GM23338 (cell line): ENCODE results near the gene TGFBR3. TPM values are rescaled to one million over a fixed set of nuclear protein-coding genes. Genes with fewer than 3 reads are reported as not detected.

Experiments
- ATAC-seq: fragments of 200-7000 bp; cut with Tn5 transposase; 3 replicates; pipeline ENCODE4 v1.9.1; 2020
- DNase-seq: peaks from one replicate; pipeline ENCODE4 v3.0.0-alpha.2; 2015; ENCODE audit warnings: low spot score
- H2AFZ ChIP-seq: fragments of 200-600 bp; sonication (generic); 2 replicates; pipeline ENCODE4 v1.8.0; 2016; ENCODE audit warnings: antibody characterized with exemption, mild to moderate bottlenecking, moderate library complexity
- H3F3A ChIP-seq: fragments of 200-600 bp; sonication (generic); replicated peaks from 2 replicates; pipeline ENCODE4 v1.8.0; 2017; ENCODE audit warnings: antibody characterized with exemption, mixed run types, low read depth
- H3K27ac ChIP-seq: fragments of 200-600 bp; sonication (generic); 2 replicates; pipeline ENCODE4 v1.6.1; 2016; ENCODE audit warnings: low read depth
- H3K27me3 ChIP-seq: fragments of 200-600 bp; sonication (generic); 2 replicates; pipeline ENCODE4 v1.8.0; 2016; ENCODE audit warnings: mild to moderate bottlenecking, mixed run types, moderate library complexity; ENCODE audit not compliant: insufficient read depth
- H3K36me3 ChIP-seq: fragments of 200-600 bp; sonication (generic); 2 replicates; pipeline ENCODE4 v1.8.0; 2016; ENCODE audit warnings: mild to moderate bottlenecking; ENCODE audit not compliant: insufficient read depth
- H3K4me1 ChIP-seq: fragments of 200-600 bp; sonication (generic); 2 replicates; pipeline ENCODE4 v1.8.0; 2016; ENCODE audit warnings: mild to moderate bottlenecking, moderate library complexity; ENCODE audit not compliant: insufficient read depth
- H3K4me2 ChIP-seq: fragments of 200-600 bp; sonication (generic); 2 replicates; pipeline ENCODE4 v1.7.1; 2017; ENCODE audit warnings: mixed run types
- H3K4me3 ChIP-seq: fragments of 200-600 bp; sonication (generic); 2 replicates; pipeline ENCODE4 v1.6.1; 2016; ENCODE audit warnings: mixed run types
- H3K79me2 ChIP-seq: fragments of 200-600 bp; sonication (generic); replicated peaks from 2 replicates; pipeline ENCODE4 v1.8.0; 2017; ENCODE audit warnings: mild to moderate bottlenecking; ENCODE audit not compliant: insufficient read depth
- H3K9me2 ChIP-seq: fragments of 200-600 bp; sonication (generic); 2 replicates; pipeline ENCODE4 v1.8.0; 2017; ENCODE audit not compliant: insufficient read depth
- H4K20me1 ChIP-seq: fragments of 200-600 bp; sonication (generic); replicated peaks from 2 replicates; pipeline ENCODE4 v1.8.0; 2017; ENCODE audit warnings: mild to moderate bottlenecking; ENCODE audit not compliant: insufficient read depth
- H3K27ac Mint-ChIP-seq: 2 replicates; pipeline ENCODE4 v1.8.0; 2020; ENCODE audit warnings: inconsistent platforms, mild to moderate bottlenecking, moderate library complexity, mixed read lengths
- H3K27me3 Mint-ChIP-seq: 3 replicates; pipeline ENCODE4 v1.8.0; 2022; ENCODE audit warnings: low read depth, mild to moderate bottlenecking, moderate library complexity, mixed read lengths, inconsistent platforms; ENCODE audit not compliant: insufficient read depth, poor library complexity
- H3K36me3 Mint-ChIP-seq: 3 replicates; pipeline ENCODE4 v1.8.0; 2021; ENCODE audit warnings: low read depth, mild to moderate bottlenecking, inconsistent platforms, moderate library complexity, mixed read lengths
- H3K4me1 Mint-ChIP-seq: 3 replicates; pipeline ENCODE4 v1.8.0; 2020; ENCODE audit warnings: mild to moderate bottlenecking, inconsistent platforms, mixed read lengths
- H3K4me3 Mint-ChIP-seq: 3 replicates; pipeline ENCODE4 v1.8.0; 2021; ENCODE audit warnings: moderate library complexity, mild to moderate bottlenecking, inconsistent platforms, mixed read lengths
- H3K9me3 Mint-ChIP-seq: 3 replicates; pipeline ENCODE4 v1.8.0; 2020; ENCODE audit warnings: moderate library complexity, mild to moderate bottlenecking, inconsistent platforms, mixed read lengths
- CREB1 ChIP-seq: fragments of 250-450 bp; sonication (Bioruptor Pico); IDR thresholded peaks from 2 replicates; pipeline ENCODE4 v1.5.0; 2020; ENCODE audit warnings: low read depth, mild to moderate bottlenecking, moderate library complexity
- EZH2 ChIP-seq: fragments of 200-600 bp; sonication (generic); IDR thresholded peaks from one replicate; pipeline ENCODE4 v1.8.0; 2017; ENCODE audit warnings: antibody characterized with exemption, mild to moderate bottlenecking, low read depth; ENCODE audit not compliant: unreplicated experiment
- EZH2phosphoT487 ChIP-seq: fragments of 200-600 bp; sonication (generic); IDR thresholded peaks from one replicate; pipeline ENCODE4 v1.8.1; 2018; ENCODE audit warnings: antibody characterized with exemption; ENCODE audit not compliant: unreplicated experiment
- JUNB ChIP-seq: IDR thresholded peaks from one replicate; pipeline ENCODE4 v1.6.1; 2016; ENCODE audit warnings: antibody characterized with exemption; ENCODE audit not compliant: unreplicated experiment
- NANOG ChIP-seq: IDR thresholded peaks from 2 replicates; pipeline ENCODE4 v1.6.1; 2016; ENCODE audit warnings: antibody characterized with exemption, borderline replicate concordance
- POLR2AphosphoS5 ChIP-seq: IDR thresholded peaks from 2 replicates; pipeline ENCODE4 v1.6.1; 2016; ENCODE audit warnings: antibody characterized with exemption, low read depth
- STAT1 ChIP-seq: IDR thresholded peaks from one replicate; pipeline ENCODE4 v1.6.1; 2016; ENCODE audit warnings: antibody characterized with exemption; ENCODE audit not compliant: unreplicated experiment
- ZNF114 ChIP-seq: fragments of 250-450 bp; sonication (Bioruptor Pico); IDR thresholded peaks from 2 replicates; pipeline ENCODE4 v1.5.0; 2020; ENCODE audit warnings: mild to moderate bottlenecking, moderate library complexity
- ZNF331 ChIP-seq: fragments of 250-450 bp; sonication (Bioruptor Pico); IDR thresholded peaks from 2 replicates; pipeline ENCODE4 v1.5.0; 2020; ENCODE audit warnings: low read depth, mild to moderate bottlenecking, moderate library complexity
- polyA plus RNA-seq: library from polyadenylated mRNA; unstranded; fragments of >200 nt; fragmentation: Nextera tagmentation; extraction: Ambion mirVana; gene quantifications from 2 replicates; pipeline ENCODE4 v1.2.1, GENCODE V29; 2016
- total RNA-seq: library from RNA; depleted of rRNA; stranded (reverse); fragments of >200 nt; shearing (Covaris generic); gene quantifications from 2 replicates; pipeline ENCODE4 v1.2.3, GENCODE V29; 2014
- TF ChIP-seq, protein P1 (sequence below), 2 experiments: fragments of 200-600 bp in 1 of 2; sonication (generic) in 1 of 2; conservative IDR thresholded peaks; 2 replicates each; pipeline versions ENCODE4 v1.5.1 to v1.6.1; 2016 to 2017; ENCODE audit warnings: antibody characterized with exemption in 2 of 2, low read depth in 2 of 2, mild to moderate bottlenecking in 2 of 2, moderate library complexity in 1 of 2
- TF ChIP-seq, protein P2 (sequence below): IDR thresholded peaks from 2 replicates; pipeline ENCODE4 v1.6.1; 2016; ENCODE audit warnings: antibody characterized with exemption
- TF ChIP-seq, protein P3 (sequence below): IDR thresholded peaks from one replicate; pipeline ENCODE4 v1.6.1; 2018; ENCODE audit warnings: antibody characterized with exemption; ENCODE audit not compliant: unreplicated experiment
- TF ChIP-seq, protein P4 (sequence below): fragments of 250-450 bp; sonication (Bioruptor Pico); IDR thresholded peaks from 2 replicates; pipeline ENCODE4 v1.5.0; 2020; ENCODE audit warnings: mild to moderate bottlenecking, moderate library complexity

The TGFBR3 gene
- total and polyA plus RNA-seq, 2 experiments from 2014 or later = 1.7 to 2.9 TPM

DNA sequence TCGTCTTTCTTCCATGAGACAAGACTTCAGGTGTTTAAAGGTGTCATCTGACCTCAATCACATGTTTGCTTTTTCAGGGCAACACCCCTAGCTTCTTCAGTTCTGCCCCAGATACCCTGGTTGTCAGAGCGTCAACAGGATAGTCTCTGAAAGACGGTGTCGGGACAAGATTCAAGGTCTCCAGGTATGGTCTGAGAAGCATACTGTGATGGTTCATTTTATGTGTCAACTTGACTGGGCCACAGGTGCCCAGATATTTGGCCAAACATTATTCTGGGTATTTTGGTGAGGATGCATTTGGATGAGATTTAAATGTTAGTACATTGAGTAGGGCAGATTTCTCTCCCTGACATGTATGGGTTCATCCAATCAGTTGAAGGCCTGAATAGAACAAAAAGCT is 148.3 kb downstream of the TGFBR3 start:
- DNase-seq = no peak
- Histone ChIP-seq H3K9me2 (peaks cover 9% of the 10 kb centered on the region; the same call in 1 of the 2 replicates), H3K4me2 (no peak overlapping the region), H3K79me2 (no peaks in the 10 kb centered on the region), H3K4me1 (no peaks in the 10 kb centered on the region), H3K27me3 (no peaks in the 10 kb centered on the region), H3K4me3 (no peak overlapping the region), H3K27ac (no peak overlapping the region), H3K36me3 (no peaks in the 10 kb centered on the region), H3F3A (no peaks in the 10 kb centered on the region), H2AFZ (no peak overlapping the region), H4K20me1 (no peaks in the 10 kb centered on the region)
- Mint-ChIP-seq H3K27me3 (peaks cover 5% of the 10 kb centered on the region), H3K4me3 (no peak overlapping the region), H3K4me1 (peaks cover 7% of the 10 kb centered on the region), H3K9me3 (no peaks in the 10 kb centered on the region; the same call in 1 of the 3 replicates), H3K27ac (no peak overlapping the region), H3K36me3 (no peaks in the 10 kb centered on the region)
- TF ChIP-seq ZNF114 (no peak), POLR2AphosphoS5 (no peak), STAT1 (no peak), CREB1 (CRISPR knock-in tag) (no peak), JUNB (no peak), EZH2 (no peak), NANOG (no peak), ZNF331 (CRISPR knock-in tag) (no peak), EZH2phosphoT487 (no peak)
- TF ChIP-seq, protein P1, sequence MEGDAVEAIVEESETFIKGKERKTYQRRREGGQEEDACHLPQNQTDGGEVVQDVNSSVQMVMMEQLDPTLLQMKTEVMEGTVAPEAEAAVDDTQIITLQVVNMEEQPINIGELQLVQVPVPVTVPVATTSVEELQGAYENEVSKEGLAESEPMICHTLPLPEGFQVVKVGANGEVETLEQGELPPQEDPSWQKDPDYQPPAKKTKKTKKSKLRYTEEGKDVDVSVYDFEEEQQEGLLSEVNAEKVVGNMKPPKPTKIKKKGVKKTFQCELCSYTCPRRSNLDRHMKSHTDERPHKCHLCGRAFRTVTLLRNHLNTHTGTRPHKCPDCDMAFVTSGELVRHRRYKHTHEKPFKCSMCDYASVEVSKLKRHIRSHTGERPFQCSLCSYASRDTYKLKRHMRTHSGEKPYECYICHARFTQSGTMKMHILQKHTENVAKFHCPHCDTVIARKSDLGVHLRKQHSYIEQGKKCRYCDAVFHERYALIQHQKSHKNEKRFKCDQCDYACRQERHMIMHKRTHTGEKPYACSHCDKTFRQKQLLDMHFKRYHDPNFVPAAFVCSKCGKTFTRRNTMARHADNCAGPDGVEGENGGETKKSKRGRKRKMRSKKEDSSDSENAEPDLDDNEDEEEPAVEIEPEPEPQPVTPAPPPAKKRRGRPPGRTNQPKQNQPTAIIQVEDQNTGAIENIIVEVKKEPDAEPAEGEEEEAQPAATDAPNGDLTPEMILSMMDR (conservative IDR thresholded peaks at IDR 0.05; ENCODE audit: low read depth in 2 of 2) = no peak
- TF ChIP-seq, protein P2, sequence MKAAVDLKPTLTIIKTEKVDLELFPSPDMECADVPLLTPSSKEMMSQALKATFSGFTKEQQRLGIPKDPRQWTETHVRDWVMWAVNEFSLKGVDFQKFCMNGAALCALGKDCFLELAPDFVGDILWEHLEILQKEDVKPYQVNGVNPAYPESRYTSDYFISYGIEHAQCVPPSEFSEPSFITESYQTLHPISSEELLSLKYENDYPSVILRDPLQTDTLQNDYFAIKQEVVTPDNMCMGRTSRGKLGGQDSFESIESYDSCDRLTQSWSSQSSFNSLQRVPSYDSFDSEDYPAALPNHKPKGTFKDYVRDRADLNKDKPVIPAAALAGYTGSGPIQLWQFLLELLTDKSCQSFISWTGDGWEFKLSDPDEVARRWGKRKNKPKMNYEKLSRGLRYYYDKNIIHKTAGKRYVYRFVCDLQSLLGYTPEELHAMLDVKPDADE = no peak
- TF ChIP-seq, protein P3, sequence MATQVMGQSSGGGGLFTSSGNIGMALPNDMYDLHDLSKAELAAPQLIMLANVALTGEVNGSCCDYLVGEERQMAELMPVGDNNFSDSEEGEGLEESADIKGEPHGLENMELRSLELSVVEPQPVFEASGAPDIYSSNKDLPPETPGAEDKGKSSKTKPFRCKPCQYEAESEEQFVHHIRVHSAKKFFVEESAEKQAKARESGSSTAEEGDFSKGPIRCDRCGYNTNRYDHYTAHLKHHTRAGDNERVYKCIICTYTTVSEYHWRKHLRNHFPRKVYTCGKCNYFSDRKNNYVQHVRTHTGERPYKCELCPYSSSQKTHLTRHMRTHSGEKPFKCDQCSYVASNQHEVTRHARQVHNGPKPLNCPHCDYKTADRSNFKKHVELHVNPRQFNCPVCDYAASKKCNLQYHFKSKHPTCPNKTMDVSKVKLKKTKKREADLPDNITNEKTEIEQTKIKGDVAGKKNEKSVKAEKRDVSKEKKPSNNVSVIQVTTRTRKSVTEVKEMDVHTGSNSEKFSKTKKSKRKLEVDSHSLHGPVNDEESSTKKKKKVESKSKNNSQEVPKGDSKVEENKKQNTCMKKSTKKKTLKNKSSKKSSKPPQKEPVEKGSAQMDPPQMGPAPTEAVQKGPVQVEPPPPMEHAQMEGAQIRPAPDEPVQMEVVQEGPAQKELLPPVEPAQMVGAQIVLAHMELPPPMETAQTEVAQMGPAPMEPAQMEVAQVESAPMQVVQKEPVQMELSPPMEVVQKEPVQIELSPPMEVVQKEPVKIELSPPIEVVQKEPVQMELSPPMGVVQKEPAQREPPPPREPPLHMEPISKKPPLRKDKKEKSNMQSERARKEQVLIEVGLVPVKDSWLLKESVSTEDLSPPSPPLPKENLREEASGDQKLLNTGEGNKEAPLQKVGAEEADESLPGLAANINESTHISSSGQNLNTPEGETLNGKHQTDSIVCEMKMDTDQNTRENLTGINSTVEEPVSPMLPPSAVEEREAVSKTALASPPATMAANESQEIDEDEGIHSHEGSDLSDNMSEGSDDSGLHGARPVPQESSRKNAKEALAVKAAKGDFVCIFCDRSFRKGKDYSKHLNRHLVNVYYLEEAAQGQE = no peak
- TF ChIP-seq, protein P4, sequence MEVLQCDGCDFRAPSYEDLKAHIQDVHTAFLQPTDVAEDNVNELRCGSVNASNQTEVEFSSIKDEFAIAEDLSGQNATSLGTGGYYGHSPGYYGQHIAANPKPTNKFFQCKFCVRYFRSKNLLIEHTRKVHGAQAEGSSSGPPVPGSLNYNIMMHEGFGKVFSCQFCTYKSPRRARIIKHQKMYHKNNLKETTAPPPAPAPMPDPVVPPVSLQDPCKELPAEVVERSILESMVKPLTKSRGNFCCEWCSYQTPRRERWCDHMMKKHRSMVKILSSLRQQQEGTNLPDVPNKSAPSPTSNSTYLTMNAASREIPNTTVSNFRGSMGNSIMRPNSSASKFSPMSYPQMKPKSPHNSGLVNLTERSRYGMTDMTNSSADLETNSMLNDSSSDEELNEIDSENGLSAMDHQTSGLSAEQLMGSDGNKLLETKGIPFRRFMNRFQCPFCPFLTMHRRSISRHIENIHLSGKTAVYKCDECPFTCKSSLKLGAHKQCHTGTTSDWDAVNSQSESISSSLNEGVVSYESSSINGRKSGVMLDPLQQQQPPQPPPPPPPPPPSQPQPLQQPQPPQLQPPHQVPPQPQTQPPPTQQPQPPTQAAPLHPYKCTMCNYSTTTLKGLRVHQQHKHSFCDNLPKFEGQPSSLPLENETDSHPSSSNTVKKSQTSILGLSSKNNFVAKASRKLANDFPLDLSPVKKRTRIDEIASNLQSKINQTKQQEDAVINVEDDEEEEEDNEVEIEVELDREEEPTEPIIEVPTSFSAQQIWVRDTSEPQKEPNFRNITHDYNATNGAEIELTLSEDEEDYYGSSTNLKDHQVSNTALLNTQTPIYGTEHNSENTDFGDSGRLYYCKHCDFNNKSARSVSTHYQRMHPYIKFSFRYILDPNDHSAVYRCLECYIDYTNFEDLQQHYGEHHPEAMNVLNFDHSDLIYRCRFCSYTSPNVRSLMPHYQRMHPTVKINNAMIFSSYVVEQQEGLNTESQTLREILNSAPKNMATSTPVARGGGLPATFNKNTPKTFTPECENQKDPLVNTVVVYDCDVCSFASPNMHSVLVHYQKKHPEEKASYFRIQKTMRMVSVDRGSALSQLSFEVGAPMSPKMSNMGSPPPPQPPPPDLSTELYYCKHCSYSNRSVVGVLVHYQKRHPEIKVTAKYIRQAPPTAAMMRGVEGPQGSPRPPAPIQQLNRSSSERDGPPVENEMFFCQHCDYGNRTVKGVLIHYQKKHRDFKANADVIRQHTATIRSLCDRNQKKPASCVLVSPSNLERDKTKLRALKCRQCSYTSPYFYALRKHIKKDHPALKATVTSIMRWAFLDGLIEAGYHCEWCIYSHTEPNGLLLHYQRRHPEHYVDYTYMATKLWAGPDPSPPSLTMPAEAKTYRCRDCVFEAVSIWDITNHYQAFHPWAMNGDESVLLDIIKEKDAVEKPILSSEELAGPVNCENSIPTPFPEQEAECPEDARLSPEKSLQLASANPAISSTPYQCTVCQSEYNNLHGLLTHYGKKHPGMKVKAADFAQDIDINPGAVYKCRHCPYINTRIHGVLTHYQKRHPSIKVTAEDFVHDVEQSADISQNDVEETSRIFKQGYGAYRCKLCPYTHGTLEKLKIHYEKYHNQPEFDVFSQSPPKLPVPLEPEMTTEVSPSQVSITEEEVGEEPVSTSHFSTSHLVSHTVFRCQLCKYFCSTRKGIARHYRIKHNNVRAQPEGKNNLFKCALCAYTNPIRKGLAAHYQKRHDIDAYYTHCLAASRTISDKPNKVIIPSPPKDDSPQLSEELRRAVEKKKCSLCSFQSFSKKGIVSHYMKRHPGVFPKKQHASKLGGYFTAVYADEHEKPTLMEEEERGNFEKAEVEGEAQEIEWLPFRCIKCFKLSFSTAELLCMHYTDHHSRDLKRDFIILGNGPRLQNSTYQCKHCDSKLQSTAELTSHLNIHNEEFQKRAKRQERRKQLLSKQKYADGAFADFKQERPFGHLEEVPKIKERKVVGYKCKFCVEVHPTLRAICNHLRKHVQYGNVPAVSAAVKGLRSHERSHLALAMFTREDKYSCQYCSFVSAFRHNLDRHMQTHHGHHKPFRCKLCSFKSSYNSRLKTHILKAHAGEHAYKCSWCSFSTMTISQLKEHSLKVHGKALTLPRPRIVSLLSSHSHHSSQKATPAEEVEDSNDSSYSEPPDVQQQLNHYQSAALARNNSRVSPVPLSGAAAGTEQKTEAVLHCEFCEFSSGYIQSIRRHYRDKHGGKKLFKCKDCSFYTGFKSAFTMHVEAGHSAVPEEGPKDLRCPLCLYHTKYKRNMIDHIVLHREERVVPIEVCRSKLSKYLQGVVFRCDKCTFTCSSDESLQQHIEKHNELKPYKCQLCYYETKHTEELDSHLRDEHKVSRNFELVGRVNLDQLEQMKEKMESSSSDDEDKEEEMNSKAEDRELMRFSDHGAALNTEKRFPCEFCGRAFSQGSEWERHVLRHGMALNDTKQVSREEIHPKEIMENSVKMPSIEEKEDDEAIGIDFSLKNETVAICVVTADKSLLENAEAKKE (CRISPR knock-in tag) = no peak
- no peak for ATAC-seq
